ENCODE results near the gene ABCC8.

The ABCC8 gene

DNA sequence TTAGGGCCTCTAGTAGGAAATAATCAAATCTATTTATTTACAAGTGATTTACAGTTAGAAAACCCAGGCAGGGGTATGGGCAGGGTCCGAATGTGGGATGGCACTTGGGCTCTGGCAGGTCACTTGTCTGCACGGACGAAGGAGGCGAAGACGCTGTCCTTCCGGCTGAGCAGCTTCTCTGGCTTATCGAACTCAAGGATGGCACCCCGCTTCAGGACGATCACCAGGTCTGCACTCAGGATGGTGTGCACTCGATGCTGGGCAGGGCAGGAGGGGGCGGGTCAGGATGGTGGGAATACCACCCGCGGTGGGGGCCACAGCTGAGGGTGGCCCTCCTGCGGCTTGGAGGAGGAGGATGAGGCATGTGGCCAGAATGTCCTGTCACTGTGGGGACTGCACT lies 83.8 kb downstream of the ABCC8 start:
- no peak overlapping the region for H3K27ac ChIP-seq (ENCODE audit: low read depth, low read length)
- no peak overlapping the region for H3K9ac ChIP-seq (ENCODE audit: low read length)
- H3K4me1 ChIP-seq (ENCODE audit: control insufficient read depth, insufficient read depth, low read length), result no peaks in the 10 kb centered on the region
- no peaks in the 10 kb centered on the region for H3K27me3 ChIP-seq (ENCODE audit: control insufficient read depth, insufficient read depth, low read length)
- no peak overlapping the region for H3K4me3 ChIP-seq (ENCODE audit: low read length)
- H3K36me3 ChIP-seq (ENCODE audit: control insufficient read depth, insufficient read depth, low read length), result no peaks in the 10 kb centered on the region

DNA sequence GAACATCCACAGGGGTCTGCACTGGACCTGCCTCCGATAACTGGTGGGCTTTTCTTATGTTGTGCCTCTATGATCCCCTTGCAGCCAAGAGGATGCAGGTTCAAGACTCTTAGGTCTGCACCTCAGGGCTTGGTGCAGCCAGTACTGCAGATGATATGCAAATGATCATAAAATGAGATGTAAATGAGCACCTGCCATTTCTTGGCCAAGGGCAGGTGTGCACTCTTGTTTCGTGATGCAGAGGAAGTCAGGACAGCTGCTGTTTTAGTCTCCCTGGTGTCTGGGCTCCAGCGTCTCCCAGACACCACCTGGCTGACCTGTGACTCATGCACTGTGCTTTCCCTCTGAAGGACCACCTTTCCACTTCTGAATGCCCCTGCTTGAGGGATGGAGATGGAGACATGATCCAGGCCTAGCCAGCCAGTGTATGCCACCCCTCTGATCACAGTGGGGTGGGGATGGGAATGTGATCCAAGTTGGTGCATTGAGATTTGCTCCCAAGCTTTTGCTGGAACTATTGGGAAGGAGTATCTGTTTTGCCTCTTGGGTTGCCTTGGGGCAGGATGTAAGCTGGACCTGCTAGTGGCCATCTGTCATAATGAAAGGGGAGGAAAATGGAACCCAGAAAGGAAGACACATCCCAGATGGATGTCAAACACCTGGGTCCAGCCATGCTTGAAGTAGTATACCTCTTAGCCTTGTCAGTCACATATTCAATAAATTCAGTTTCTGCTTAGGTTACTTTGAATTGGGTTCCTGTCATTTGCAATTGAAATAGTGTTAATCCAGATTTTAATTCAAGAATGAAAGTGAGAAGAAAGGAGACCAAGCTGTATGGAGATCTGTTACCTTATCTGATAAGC lies 84.9 kb downstream of the ABCC8 start:
- Histone ChIP-seq H3K27me3 (ENCODE audit: control insufficient read depth, insufficient read depth, low read length) (no peaks in the 10 kb centered on the region), H3K4me3 (ENCODE audit: low read length) (no peak overlapping the region), H3K27ac (ENCODE audit: low read depth, low read length) (no peak overlapping the region), H3K36me3 (ENCODE audit: control insufficient read depth, insufficient read depth, low read length) (no peaks in the 10 kb centered on the region), H3K9ac (ENCODE audit: low read length) (no peak overlapping the region), H3K4me1 (ENCODE audit: control insufficient read depth, insufficient read depth, low read length) (no peaks in the 10 kb centered on the region)

DNA sequence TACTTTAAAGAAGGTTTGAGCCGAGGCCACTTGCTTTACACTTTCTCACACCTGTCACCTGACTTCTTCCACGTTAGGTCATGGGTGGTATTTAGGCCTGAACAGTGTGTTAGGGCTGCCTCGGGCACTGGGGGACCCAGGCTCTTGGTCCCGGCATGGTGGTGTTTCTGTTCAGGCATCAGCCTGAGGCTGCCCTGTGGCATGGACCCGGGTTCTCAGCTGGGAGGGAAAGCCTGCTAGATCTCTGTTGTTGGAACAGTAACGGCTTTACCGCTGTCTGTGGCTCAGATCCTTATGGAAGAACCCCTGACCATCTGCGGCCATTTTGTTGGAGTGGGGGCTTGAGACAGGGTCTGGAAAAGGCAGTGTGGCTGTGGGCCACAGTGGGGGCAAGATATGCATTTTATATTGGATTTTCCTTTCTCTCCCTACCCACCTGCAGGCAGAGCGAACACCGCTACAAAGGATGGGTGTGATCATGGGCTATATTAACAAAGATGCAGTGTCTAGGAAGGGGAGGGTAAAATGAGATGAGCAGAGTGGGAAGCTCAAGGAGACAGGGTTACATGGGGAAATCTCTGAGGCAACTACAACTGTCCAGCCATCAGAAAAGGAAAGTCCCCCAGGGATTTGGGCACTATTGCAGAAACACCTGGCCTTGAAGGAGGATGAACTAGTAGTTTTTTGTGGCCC lies 86.5 kb downstream of the ABCC8 start:
- Histone ChIP-seq H3K36me3 (ENCODE audit: control insufficient read depth, insufficient read depth, low read length) (no peaks in the 10 kb centered on the region), H3K9ac (ENCODE audit: low read length) (no peak overlapping the region), H3K4me3 (ENCODE audit: low read length) (no peak overlapping the region), H3K27me3 (ENCODE audit: control insufficient read depth, insufficient read depth, low read length) (no peaks in the 10 kb centered on the region), H3K4me1 (ENCODE audit: control insufficient read depth, insufficient read depth, low read length) (no peaks in the 10 kb centered on the region), H3K27ac (ENCODE audit: low read depth, low read length) (no peak overlapping the region)

GRCh38 chr11:17389211-17389956 lies 87.3 kb downstream of the ABCC8 start:
- H3K36me3 ChIP-seq (ENCODE audit: control insufficient read depth, insufficient read depth, low read length), result no peaks in the 10 kb centered on the region
- H3K27me3 ChIP-seq (ENCODE audit: control insufficient read depth, insufficient read depth, low read length), result no peaks in the 10 kb centered on the region
- H3K9ac ChIP-seq (ENCODE audit: low read length), result no peak overlapping the region
- H3K27ac ChIP-seq (ENCODE audit: low read depth, low read length), result no peak overlapping the region
- peak overlapping the region; percentile 70 for H3K4me3 ChIP-seq (ENCODE audit: low read length)
- H3K4me1 ChIP-seq (ENCODE audit: control insufficient read depth, insufficient read depth, low read length), result no peaks in the 10 kb centered on the region

DNA sequence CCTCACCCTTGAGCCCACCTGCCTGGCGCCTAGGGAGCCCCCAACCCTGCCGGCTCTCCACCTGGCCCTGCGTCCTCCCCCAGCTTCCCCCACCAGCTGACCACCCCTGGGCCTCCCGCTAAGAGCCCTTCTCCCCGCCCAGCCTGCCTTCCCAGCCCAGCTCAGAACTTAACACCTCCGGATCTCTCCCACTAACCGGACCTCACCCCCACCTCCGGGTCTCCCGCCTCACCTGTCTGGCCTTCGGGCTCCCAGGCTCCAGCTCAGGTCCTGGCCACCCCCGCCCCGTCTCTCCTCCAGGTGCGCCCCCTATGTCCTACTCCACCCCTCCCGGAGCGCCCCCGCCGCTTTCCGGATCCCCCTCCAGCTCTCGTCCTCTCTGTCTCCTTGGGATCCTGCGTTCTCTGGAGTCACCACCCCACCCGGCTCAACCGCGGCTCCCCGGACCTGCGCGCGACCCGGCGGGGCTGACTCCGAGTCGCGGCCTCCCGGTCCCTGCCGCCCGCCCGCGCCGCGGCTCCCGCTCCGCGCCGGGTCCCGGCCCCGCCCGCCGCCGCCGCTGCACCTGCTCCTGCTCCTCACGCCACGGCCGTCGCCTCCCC lies 87.9 kb downstream of the ABCC8 start, which contains the start of gene KCNJ11:
Gene KCNJ11, minus strand, starts transcription at position 51 of the 602 bp plus-strand sequence. CDS start 568 bp downstream, outside the sequence.
- no peak within 1 kb of the TSS for H3K27ac ChIP-seq (ENCODE audit: low read depth, low read length)
- no peaks in the 10 kb centered on the region for H3K4me1 ChIP-seq (ENCODE audit: control insufficient read depth, insufficient read depth, low read length)
- no peak within 1 kb of the TSS for H3K9ac ChIP-seq (ENCODE audit: low read length)
- H3K4me3 ChIP-seq (ENCODE audit: low read length), result peak within 1 kb of the TSS; percentile 70
- H3K27me3 ChIP-seq (ENCODE audit: control insufficient read depth, insufficient read depth, low read length), result no peaks in the 10 kb centered on the region
- no peaks in the 10 kb centered on the region for H3K36me3 ChIP-seq (ENCODE audit: control insufficient read depth, insufficient read depth, low read length)

DNA sequence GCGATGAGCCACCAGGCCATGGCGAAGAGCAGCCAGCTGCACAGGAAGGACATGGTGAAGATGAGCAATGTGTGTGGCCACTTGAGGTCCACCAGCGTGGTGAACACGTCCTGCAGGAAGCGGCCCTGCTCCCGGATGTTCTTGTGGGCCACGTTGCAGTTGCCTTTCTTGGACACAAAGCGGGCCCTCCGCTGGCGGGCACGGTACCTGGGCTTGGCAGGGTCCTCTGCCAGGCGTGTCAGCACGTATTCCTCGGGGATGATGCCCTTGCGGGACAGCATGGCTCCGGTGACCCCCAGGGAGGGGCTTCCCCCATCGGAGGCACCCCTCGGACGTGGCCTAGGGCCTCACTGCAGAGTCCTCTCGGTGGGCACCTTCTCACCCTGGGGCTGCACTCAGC lies 88.8 kb downstream of the ABCC8 start:
- no peak overlapping the region for H3K9ac ChIP-seq (ENCODE audit: low read length)

GRCh38 chr11:17387254-17387653 lies 89.4 kb downstream of the ABCC8 start:
- no peak overlapping the region for H3K4me3 ChIP-seq (ENCODE audit: low read length)
- H3K4me1 ChIP-seq (ENCODE audit: control insufficient read depth, insufficient read depth, low read length), result no peaks in the 10 kb centered on the region
- H3K27me3 ChIP-seq (ENCODE audit: control insufficient read depth, insufficient read depth, low read length), result no peaks in the 10 kb centered on the region
- H3K36me3 ChIP-seq (ENCODE audit: control insufficient read depth, insufficient read depth, low read length), result no peaks in the 10 kb centered on the region
- H3K9ac ChIP-seq (ENCODE audit: low read length), result no peak overlapping the region
- no peak overlapping the region for H3K27ac ChIP-seq (ENCODE audit: low read depth, low read length)

More for the DNA sequence above, 88.8 kb downstream of the ABCC8 start:
- no peaks in the 10 kb centered on the region for H3K4me1 ChIP-seq (ENCODE audit: control insufficient read depth, insufficient read depth, low read length)
- no peaks in the 10 kb centered on the region for H3K36me3 ChIP-seq (ENCODE audit: control insufficient read depth, insufficient read depth, low read length)
- H3K4me3 ChIP-seq (ENCODE audit: low read length), result no peak overlapping the region
- no peak overlapping the region for H3K27ac ChIP-seq (ENCODE audit: low read depth, low read length)
- H3K27me3 ChIP-seq (ENCODE audit: control insufficient read depth, insufficient read depth, low read length), result no peaks in the 10 kb centered on the region

DNA sequence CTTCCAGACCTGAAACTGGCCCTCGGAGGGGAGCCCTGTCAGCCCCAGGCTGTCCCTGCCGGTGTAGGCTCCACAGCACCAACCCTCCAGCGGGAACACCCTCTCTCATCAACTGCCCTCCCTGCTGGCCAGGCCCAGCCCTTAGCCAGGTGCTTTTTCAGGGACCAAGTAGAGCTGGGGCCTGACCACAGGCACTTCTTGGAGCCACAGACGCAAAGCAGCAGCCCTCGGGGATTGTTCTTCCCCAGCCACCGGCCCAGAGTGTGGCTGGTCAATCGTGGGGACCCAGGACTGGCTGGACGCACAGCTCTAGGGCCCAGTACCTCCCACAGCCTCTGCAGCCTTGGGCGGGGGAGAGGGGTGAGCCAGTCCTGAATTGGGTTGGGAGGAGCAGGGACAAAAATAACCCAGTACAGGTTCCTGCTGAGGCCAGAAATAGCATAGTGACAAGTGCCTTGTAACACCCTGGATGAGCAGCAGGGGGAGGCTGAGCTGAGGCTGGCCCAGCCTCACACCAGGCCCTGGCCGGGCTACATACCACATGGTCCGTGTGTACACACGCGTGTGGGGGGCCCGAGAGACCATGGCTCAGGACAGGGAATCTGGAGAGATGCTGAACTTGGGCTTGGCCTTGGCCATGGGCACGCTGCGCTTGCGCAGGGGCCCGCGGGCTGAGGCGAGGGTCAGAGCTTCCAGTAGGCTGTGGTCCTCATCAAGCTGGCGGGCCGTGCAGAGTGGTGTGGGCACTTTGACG lies 90.1 kb downstream of the ABCC8 start:
- H3K27ac ChIP-seq (ENCODE audit: low read depth, low read length), result no peak overlapping the region

DNA sequence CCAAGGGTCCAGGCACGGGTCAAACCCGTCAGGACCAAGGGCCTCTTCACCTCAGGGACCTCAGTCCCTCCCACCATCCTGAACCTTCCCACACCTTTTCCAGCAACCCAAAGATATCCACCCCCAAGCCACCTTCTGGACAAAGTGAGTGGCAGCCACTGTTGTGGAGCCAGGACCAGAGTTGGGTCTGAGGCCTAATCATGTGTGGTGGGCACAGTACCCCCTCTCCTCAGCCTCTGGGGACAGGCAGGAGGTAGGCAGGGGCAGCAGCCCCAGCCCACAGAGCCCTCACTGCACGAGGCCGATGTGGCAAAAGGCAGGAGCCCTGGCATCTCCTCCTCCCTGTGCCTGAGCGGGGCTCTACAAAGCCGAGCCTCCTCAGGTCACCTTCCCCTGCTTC lies 90.7 kb downstream of the ABCC8 start:
- Histone ChIP-seq H3K36me3 (ENCODE audit: control insufficient read depth, insufficient read depth, low read length) (no peaks in the 10 kb centered on the region), H3K4me1 (ENCODE audit: control insufficient read depth, insufficient read depth, low read length) (no peaks in the 10 kb centered on the region), H3K4me3 (ENCODE audit: low read length) (no peak overlapping the region), H3K9ac (ENCODE audit: low read length) (no peak overlapping the region), H3K27me3 (ENCODE audit: control insufficient read depth, insufficient read depth, low read length) (no peaks in the 10 kb centered on the region), H3K27ac (ENCODE audit: low read depth, low read length) (no peak overlapping the region)

More for the DNA sequence above, 90.1 kb downstream of the ABCC8 start:
- Histone ChIP-seq H3K4me1 (ENCODE audit: control insufficient read depth, insufficient read depth, low read length) (no peaks in the 10 kb centered on the region), H3K36me3 (ENCODE audit: control insufficient read depth, insufficient read depth, low read length) (no peaks in the 10 kb centered on the region), H3K27me3 (ENCODE audit: control insufficient read depth, insufficient read depth, low read length) (no peaks in the 10 kb centered on the region), H3K9ac (ENCODE audit: low read length) (no peak overlapping the region), H3K4me3 (ENCODE audit: low read length) (no peak overlapping the region)

- H3K27me3 ChIP-seq (ENCODE audit: control insufficient read depth, insufficient read depth, low read length), result no peaks in the 10 kb centered on the region
- no peak overlapping the region for H3K9ac ChIP-seq (ENCODE audit: low read length)
- H3K27ac ChIP-seq (ENCODE audit: low read depth, low read length), result no peak overlapping the region
- no peaks in the 10 kb centered on the region for H3K36me3 ChIP-seq (ENCODE audit: control insufficient read depth, insufficient read depth, low read length)
- no peak overlapping the region for H3K4me3 ChIP-seq (ENCODE audit: low read length)
- no peaks in the 10 kb centered on the region for H3K4me1 ChIP-seq (ENCODE audit: control insufficient read depth, insufficient read depth, low read length)
These were observed 91.2 kb downstream of the ABCC8 start for GRCh38 chr11:17385492-17385891.

DNA sequence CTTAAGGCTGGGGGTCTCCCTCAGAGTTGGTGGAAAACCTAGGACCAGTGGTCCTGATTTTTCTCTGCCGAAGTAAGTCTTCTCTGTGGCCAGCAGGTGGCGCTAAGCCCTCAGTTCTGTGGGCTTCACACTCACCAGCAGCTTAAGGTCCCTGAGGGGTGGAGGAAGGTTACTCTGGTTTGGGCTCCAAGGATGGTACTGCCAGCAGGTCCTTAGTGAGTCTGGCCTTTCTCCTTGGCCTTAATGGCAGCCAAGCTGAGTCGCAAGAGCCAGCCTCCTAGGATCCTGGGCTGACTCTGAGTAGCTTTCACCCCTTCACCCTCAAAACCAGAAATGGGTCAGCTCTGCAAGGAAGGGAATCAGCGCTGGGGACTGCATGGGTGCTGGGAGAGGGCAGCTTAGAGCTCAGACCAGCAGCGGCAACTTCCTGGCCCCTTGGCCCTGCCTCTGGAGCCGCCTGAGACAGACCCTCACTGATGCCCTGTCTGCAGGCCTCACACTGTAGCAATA lies 92.6 kb downstream of the ABCC8 start:
- no peaks in the 10 kb centered on the region for H3K36me3 ChIP-seq (ENCODE audit: control insufficient read depth, insufficient read depth, low read length)
- H3K4me1 ChIP-seq (ENCODE audit: control insufficient read depth, insufficient read depth, low read length), result no peaks in the 10 kb centered on the region
- no peak overlapping the region for H3K4me3 ChIP-seq (ENCODE audit: low read length)
- H3K27me3 ChIP-seq (ENCODE audit: control insufficient read depth, insufficient read depth, low read length), result no peaks in the 10 kb centered on the region
- H3K27ac ChIP-seq (ENCODE audit: low read depth, low read length), result no peak overlapping the region
- no peak overlapping the region for H3K9ac ChIP-seq (ENCODE audit: low read length)
